GM18498 (cell line): Measurements from ENCODE around the gene DDX50.
A peak's percentile ranks its signal among the peaks of the same experiment; 100 is the strongest.
"Not testable (repeated sequence)": the region's sequence is repeated elsewhere in the genome, so short reads cannot be mapped to it uniquely, and the experiment has no call there.

ENCODE experiments used
- ATAC-seq: cut with Tn5 transposase; IDR thresholded peaks from one replicate; pipeline ENCODE4 v1.9.1; 2021; ENCODE audit warnings: mild to moderate bottlenecking, moderate library complexity; ENCODE audit not compliant: unreplicated experiment

DDX50 gene

DNA sequence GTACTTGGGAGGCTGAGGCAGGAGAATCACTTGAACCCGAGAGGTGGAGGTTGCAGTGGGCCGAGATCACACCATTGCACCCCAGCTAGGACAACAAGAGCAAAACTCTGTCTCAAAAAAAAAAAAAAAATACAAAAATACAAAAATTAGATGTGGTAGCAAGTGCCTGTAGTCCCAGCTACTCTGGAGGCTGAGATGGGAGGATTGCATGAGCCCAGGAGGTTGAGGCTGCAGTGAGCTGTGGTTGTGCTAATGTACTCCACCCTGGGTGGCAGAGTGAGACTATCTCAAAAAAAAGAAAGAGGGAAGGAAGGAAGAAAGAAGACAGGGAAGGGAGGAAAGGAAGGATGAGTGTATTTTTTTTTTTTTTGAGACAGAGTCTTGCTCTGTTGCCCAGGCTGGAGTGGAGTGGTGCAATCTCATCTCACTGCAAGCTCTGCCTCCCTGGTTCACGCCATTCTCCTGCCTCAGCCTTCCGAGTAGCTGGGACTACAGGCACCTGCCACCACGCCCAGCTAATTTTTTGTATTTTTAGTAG lies 74.9 kb downstream of the DDX50 start:
- ATAC-seq = not testable (repeated sequence)

DNA sequence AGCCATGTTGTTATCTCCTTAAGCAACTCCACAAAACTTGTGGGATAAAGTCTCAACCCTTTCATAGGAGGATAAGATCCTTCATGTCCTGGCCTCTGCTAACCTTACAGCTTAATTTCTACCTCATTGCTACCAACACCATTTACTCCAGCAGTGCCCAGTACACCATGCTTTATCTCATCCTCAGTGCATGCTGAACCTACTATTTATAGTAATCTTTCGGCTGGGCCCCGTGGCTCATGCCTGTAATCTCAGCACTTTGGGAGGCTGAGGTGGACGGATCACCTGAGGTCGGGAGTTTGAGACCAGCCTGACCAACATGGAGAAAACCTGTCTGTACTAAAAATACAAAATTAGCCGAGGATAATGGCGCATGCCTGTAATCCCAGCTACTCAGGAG lies 78.6 kb downstream of the DDX50 start:
- not testable (repeated sequence) for ATAC-seq

DNA sequence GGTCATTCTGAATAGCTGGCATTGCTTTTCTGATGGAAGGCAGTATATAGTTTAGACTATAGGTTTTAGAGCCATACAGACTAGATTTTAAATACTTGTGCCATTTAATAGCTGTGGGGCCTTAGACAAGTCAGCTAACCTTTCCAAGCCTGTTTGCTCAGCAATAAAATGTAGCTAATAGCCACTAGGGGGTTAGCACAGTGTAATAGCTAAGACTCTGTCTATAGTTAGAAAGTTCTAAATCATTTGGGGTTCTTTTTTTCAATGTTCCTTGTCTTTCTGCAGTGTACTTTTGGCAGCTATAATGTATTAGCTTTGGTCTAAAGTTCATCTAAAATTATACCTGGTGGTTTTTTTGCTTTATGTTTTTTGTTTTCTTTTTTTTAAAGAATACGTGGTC lies 80.0 kb downstream of the DDX50 start:
- no peak for ATAC-seq

DNA sequence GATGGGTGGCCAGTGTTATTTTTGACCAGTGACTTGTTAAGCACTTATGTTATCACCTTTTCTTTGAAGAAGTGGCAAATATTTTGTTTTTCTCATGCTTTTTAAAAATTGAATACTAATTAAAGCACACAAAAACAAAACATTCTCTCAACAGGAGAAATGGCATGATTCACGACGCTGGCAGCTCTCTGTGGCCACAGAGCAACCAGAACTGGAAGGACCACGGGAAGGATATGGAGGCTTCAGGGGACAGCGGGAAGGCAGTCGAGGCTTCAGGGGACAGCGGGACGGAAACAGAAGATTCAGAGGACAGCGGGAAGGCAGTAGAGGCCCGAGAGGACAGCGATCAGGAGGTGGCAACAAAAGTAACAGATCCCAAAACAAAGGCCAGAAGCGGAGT lies 81.3 kb downstream of the DDX50 start:
- no peak for ATAC-seq

DNA sequence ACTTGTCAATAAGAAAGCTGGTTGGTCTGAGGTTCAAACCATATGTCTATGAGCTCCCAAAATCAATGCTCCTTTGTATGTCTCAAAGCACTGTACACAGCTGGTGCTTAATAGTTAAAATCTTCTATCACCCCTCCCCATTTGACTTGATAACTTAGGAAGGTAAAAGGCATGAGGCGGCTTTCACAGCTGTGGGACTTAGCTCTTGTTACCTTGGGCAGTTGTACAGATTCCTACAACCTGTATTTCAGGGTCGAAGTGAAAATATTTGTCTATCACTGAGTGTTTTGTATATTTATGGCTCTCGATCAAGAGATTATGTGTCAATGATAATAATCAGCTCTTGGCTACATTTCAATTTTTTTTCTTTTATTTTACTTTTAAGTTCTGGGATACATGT lies 86.5 kb downstream of the DDX50 start:
- no peak for ATAC-seq

DNA sequence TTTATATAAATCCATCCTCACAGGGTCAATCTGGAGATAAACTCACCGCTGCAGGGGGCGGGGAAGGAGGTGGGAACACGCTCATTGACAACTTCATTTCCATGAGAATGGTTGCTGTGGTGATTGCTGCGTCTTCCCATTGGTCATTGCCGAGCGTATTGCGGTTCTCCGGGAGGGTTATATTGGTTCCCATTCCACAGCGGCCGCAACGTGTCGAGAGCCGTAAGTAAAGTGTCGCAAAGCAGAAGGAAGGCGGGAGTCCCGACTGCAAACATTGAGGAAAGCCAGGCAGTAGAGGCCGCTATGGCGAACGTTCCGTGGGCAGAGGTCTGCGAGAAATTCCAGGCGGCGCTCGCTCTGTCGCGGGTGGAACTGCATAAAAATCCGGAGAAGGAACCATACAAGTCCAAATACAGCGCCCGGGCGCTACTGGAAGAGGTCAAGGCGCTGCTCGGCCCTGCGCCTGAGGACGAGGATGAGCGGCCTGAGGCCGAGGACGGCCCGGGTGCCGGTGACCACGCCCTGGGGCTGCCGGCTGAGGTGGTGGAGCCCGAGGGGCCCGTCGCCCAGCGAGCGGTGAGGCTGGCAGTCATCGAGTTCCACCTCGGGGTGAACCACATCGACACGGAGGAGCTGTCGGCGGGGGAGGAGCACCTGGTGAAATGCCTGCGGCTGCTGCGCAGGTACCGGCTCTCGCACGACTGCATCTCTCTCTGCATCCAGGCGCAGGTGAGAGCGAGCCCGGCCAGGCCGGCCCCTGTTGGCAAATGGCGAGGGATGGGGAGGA lies 87.6 kb downstream of the DDX50 start, which contains the start of gene KIFBP:
Gene KIFBP (plus strand): TSS at position 274 of the 787 bp plus-strand sequence. CDS start 30 bp downstream, at position 304.
- peak; percentile 75 for ATAC-seq

DNA sequence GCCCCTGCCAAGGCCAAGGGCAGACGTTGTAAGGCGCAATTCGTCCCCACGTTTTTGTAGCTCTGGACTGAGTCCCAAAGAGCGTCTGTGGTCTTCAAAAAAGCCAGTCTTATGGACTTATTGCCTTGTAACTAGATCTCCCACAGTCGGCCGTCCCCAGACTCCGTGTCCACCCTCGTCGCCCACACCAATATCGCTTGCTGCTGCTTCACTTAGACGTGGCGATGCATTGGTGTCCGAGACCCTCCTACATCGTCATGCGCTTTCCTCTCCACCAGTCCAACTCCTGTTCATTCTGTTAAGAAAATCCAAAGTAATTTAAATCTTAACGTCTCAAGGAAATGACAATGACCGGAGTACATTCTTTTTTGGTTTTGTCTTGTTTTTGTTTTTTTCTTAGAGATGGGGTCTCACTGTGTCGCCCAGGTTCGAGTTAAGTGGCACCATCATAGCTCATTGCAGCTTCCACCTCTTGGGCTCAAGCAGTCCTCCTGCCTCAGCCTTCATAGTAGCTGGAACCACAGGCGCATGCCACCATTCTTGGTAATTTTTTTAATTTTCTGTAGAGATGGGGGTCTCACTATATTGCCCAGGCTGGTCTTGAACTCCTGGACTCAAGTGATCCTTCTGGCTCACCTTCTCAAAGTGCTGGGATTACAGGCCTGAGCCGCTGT lies 88.3 kb downstream of the DDX50 start:
- ATAC-seq = no peak

DNA sequence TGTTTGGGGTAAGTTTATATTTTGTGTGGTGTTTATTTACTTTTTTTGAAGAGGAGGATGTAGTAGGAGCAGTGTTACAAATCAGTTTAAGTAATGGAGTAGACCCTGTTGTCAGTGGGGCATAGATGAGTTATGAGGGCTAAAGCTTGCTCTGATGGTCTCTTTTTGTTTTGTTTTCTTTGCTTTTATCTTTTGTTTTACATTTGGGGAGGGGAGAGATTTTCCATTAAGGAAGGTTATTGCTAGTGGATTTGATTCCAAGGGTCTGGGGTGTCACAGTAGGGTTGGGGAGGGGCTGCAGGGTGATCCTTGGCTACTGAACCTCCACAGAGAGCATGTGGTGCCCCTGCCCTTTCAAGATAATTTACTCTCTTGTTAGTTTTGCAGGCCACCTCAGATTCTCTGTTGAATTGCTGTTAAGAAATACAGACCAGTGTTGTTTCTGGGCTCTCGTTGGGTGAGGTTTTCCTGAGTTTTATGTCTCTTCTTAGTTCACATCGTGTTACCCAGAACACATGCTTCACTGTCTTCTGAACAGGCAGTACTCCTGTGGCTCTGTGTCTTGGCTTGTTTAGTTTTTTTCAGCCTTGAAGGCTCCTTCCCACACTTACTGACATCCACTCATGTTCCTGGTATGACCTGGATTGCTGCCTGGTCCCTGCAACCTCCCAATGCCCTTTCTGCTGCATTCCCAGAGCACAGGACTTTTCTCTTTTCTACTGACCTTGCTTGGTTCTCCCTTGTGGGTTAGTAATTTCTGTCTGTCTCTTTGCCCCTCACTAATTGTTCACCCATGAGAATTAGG lies 91.7 kb downstream of the DDX50 start:
- no peak for ATAC-seq
